Subcutaneous abdominal adipose tissue (tissue), 5 donors: ENCODE measurements around the gene SH2D4B.

Experiments
- H3K27ac ChIP-seq: one replicate; pipeline ENCODE4 v1.7.0; 2013; ENCODE audit warnings: low read depth, mild to moderate bottlenecking, inconsistent platforms, low read length, moderate library complexity
- H3K27me3 ChIP-seq, 5 donors: one replicate each; pipeline ENCODE4 v1.7.0; 2013; ENCODE audit warnings: low read length in 5 of 5, inconsistent platforms in 1 of 5; ENCODE audit not compliant: control insufficient read depth in 5 of 5, insufficient read depth in 4 of 5
- H3K36me3 ChIP-seq, 5 donors: one replicate each; pipeline ENCODE4 v1.7.0; 2013; ENCODE audit warnings: low read length in 5 of 5; ENCODE audit not compliant: control insufficient read depth in 5 of 5, insufficient read depth in 5 of 5
- H3K4me1 ChIP-seq, 5 donors: one replicate each; pipeline ENCODE4 v1.7.0; 2013; ENCODE audit warnings: low read length in 5 of 5, mild to moderate bottlenecking in 3 of 5, moderate library complexity in 1 of 5; ENCODE audit not compliant: control insufficient read depth in 5 of 5, insufficient read depth in 5 of 5
- H3K4me3 ChIP-seq, 5 donors: one replicate each; pipeline ENCODE4 v1.7.0; 2013; ENCODE audit warnings: low read length in 5 of 5, low read depth in 1 of 5
- H3K9ac ChIP-seq, 5 donors: one replicate each; pipeline ENCODE4 v1.7.0; 2013; ENCODE audit warnings: low read length in 5 of 5, mild to moderate bottlenecking in 4 of 5, moderate library complexity in 3 of 5
- H3K9me3 ChIP-seq, 5 donors: one replicate each; pipeline ENCODE4 v1.7.0; 2013; ENCODE audit warnings: low read length in 5 of 5; ENCODE audit not compliant: control insufficient read depth in 5 of 5
- donor health status: healthy.
- donor health status: healthy.
- donor health status: healthy.
- donor health status: healthy.
- donor health status: healthy.

Gene SH2D4B

GRCh38 chr10:80694930-80695329 is 157.2 kb downstream of the SH2D4B start:
- no peak overlapping the region for H3K9ac ChIP-seq
- H3K36me3 ChIP-seq: no peaks in the 10 kb centered on the region
- H3K27ac ChIP-seq: no peak overlapping the region
- no peaks in the 10 kb centered on the region for H3K9me3 ChIP-seq
- peaks cover 0 to 4% (median 0%) of the 10 kb centered on the region in 5 donors for H3K27me3 ChIP-seq
- H3K4me3 ChIP-seq: no peak overlapping the region
- peaks cover 0 to 3% (median 2%) of the 10 kb centered on the region in 5 donors for H3K4me1 ChIP-seq
